ENCODE measurements around the gene HEXIM1. TPM values are rescaled to one million over a fixed set of nuclear protein-coding genes. Genes with fewer than 3 reads are reported as not detected.
A peak's percentile ranks its signal among the peaks of the same experiment; 100 is the strongest.

The HEXIM1 gene
- total RNA-seq, 4 donors from 2014 or later: 26.3 to 79.6 (median 36.9) TPM

DNA sequence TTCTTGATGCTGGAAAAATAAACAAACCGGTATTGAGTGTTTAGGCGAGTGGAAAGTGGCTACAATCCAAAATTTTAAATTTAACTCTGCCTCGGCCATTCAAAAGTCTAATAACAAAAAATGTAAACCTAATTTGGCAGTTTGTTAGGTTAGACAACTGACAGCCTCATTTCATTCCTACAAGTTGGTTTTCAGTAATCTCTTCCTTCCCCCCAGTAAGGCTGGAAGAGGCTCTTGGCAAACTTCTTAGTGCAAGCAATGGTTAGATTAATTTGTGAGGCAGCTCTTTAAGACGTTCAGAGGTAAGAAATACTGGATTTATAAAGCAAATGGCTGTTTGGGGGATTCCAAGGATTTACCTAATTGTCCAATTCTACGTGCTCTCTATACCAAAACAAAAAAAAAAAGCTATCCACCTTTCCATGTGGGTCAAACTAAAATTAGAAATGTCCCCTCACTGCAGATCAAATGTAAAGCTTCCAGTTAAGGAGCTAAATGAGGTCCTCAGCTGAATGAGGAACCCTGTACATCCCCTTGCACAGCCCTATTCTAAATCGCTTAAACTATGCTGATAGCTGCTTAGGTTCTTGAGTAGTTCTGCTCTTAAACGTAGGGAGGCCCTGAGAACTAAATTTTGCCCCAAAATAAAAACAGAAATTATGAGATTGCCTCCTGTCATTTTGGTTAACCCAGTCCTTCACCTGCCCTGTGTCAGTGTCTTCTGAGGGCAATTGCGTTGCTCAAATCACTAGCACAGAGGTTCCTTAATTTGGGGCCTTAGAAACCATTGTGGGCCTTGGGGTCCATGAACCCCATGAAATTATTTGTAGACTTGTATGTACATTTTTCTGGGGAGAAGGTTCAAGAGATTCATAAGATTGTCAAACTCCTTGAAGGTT lies 2.9 kb downstream of the HEXIM1 start:
- Histone ChIP-seq H3K36me3 (no peaks in the 10 kb centered on the region), H3K4me3 (peak overlapping the region; percentile 77 to 85 (median 80)), H3K27me3 (no peaks in the 10 kb centered on the region), H3K4me1 (peaks cover 37 to 50% of the 10 kb centered on the region in 2 donors), H3K9me3 (no peaks in the 10 kb centered on the region), H3K27ac (peak overlapping the region; percentile 90 to 98 (median 96))
- intact Hi-C loops (cut with DNase I; ENCODE audit: low total_unique reads) (no loop called here), in situ Hi-C loops (cut with MboI; ENCODE audit: low sequenced_read_pairs in 4 of 4) (loop anchor here in 1 of 4 donors (25.0 kb wide), 1 partner anchor 89 kb away; the partner anchor contains the start of genes DCAKD and NMT1)
- ATAC-seq (no peak), DNase-seq (no peak)
- TF ChIP-seq, protein P1, sequence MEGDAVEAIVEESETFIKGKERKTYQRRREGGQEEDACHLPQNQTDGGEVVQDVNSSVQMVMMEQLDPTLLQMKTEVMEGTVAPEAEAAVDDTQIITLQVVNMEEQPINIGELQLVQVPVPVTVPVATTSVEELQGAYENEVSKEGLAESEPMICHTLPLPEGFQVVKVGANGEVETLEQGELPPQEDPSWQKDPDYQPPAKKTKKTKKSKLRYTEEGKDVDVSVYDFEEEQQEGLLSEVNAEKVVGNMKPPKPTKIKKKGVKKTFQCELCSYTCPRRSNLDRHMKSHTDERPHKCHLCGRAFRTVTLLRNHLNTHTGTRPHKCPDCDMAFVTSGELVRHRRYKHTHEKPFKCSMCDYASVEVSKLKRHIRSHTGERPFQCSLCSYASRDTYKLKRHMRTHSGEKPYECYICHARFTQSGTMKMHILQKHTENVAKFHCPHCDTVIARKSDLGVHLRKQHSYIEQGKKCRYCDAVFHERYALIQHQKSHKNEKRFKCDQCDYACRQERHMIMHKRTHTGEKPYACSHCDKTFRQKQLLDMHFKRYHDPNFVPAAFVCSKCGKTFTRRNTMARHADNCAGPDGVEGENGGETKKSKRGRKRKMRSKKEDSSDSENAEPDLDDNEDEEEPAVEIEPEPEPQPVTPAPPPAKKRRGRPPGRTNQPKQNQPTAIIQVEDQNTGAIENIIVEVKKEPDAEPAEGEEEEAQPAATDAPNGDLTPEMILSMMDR (IDR thresholded peaks at IDR 0.05 in 4 of 5, conservative IDR thresholded peaks at IDR 0.05 in 1 of 5): no peak
- TF ChIP-seq POLR2A (IDR thresholded peaks at IDR 0.05): no peak

DNA sequence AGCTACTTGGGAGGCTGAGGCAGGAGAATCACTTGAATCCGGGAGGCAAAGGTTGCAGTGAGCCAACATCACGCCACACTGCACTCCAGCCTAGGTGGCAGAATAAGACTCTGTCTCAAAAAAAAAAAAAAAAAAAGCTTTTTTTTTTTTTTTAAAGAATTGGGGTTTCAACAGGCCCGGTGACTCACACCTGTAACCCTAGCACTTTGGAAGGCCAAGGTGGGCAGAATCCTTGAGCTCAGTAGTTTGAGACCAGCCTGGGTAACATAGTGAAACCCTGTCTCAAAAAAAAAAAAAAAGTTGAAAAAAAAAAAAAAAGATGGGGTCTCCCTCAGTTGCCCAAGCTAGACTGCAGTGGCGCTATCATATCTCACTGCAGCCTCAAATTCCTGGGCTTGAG lies 6.8 kb downstream of the HEXIM1 start:
- in situ Hi-C loops (cut with MboI; ENCODE audit: low sequenced_read_pairs in 4 of 4) (loop anchor here in 1 of 4 donors (25.0 kb wide), 1 partner anchor 93 kb away; the partner anchor contains the start of genes DCAKD and NMT1), intact Hi-C loops (cut with DNase I; ENCODE audit: low total_unique reads) (no loop called here)
- no peaks in the 10 kb centered on the region for H3K9me3 ChIP-seq
- H3K27ac ChIP-seq: peak overlapping the region; percentile 1 to 57 (median 50)
- no peak overlapping the region for H3K4me3 ChIP-seq
- ATAC-seq: no peak
- DNase-seq: no peak
- peaks cover 62 to 67% of the 10 kb centered on the region in 2 donors for H3K4me1 ChIP-seq
- no peaks in the 10 kb centered on the region for H3K36me3 ChIP-seq
- TF ChIP-seq, protein P1 (IDR thresholded peaks at IDR 0.05 in 4 of 5, conservative IDR thresholded peaks at IDR 0.05 in 1 of 5): no peak
- no peak for TF ChIP-seq POLR2A (IDR thresholded peaks at IDR 0.05)
- H3K27me3 ChIP-seq: no peaks in the 10 kb centered on the region

DNA sequence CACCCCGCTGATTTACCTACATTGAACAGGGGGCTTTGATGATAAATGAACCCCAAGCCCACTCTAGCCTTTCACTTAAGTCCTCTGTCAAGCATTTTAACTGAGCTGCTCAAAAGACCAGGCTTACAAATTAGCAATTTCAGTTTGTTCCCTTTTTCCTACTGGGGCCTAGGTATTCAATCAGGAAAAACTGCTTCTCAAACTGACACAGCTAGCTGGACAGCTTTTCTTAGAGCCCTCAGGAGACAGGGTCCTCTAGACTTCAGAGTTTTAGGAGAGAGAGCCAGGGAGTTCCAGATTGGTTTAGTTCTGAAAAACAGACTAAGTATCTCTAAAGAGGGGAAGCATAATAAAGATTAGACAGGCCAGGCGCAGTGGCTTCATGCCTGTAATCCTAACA lies 7.2 kb downstream of the HEXIM1 start:
- ATAC-seq: no peak
- Histone ChIP-seq H3K9me3 (no peaks in the 10 kb centered on the region), H3K36me3 (no peaks in the 10 kb centered on the region), H3K27me3 (no peaks in the 10 kb centered on the region), H3K27ac (peak overlapping the region; percentile 1 to 57 (median 50)), H3K4me3 (no peak overlapping the region), H3K4me1 (peaks cover 64 to 70% of the 10 kb centered on the region in 2 donors)
- no peak for DNase-seq
- no peak for TF ChIP-seq POLR2A (IDR thresholded peaks at IDR 0.05)
- TF ChIP-seq, protein P1 (IDR thresholded peaks at IDR 0.05 in 4 of 5, conservative IDR thresholded peaks at IDR 0.05 in 1 of 5): no peak
- in situ Hi-C loops (cut with MboI; ENCODE audit: low sequenced_read_pairs in 4 of 4) (loop anchor here in 1 of 4 donors (25.0 kb wide), 1 partner anchor 93 kb away; the partner anchor contains the start of genes DCAKD and NMT1), intact Hi-C loops (cut with DNase I; ENCODE audit: low total_unique reads) (no loop called here)

DNA sequence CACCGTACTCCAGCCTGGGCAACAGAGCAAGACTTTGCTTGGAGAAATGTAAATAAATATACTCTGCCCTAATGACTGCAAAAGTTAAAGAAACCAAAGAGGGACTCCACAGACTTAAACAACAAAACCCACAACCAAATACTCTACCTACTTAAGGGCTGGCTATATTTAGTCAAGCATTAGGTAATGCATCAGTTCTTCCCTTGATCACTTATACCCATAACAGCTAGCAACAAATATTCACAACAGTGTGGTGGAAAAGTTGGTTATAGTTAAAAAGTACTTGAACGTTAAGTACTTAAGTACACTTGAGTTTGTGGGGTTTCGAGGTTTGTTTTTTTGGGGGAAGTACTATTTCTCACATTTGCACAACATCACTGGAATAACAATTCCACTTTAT lies 8.0 kb downstream of the HEXIM1 start:
- Histone ChIP-seq H3K27ac (peak overlapping the region; percentile 1 to 57 (median 50)), H3K36me3 (no peaks in the 10 kb centered on the region), H3K9me3 (no peaks in the 10 kb centered on the region), H3K27me3 (no peaks in the 10 kb centered on the region), H3K4me1 (peaks cover 56 to 63% of the 10 kb centered on the region in 2 donors), H3K4me3 (no peak overlapping the region)
- intact Hi-C loops (cut with DNase I; ENCODE audit: low total_unique reads) (no loop called here), in situ Hi-C loops (cut with MboI; ENCODE audit: low sequenced_read_pairs in 4 of 4) (loop anchor here in 1 of 4 donors (25.0 kb wide), 1 partner anchor 94 kb away; the partner anchor contains the start of genes DCAKD and NMT1)
- DNase-seq (no peak), ATAC-seq (no peak)
- TF ChIP-seq, protein P1 (IDR thresholded peaks at IDR 0.05 in 4 of 5, conservative IDR thresholded peaks at IDR 0.05 in 1 of 5): no peak

Measured in gastrocnemius medialis (tissue), 4 donors.